Renal cortex interstitium (tissue), 11 donors: Measurements from ENCODE around the gene APLP2. TPM values are rescaled to one million over a fixed set of nuclear protein-coding genes. Genes with fewer than 3 reads are reported as not detected.

Experiments
- DNase-seq, 11 donors: peaks; one replicate each; pipeline ENCODE4 v3.0.0-alpha.2; 2013; ENCODE audit warnings: low read depth in 9 of 11, low spot score in 4 of 11; ENCODE audit errors: extremely low read depth in 1 of 11
- polyA plus RNA-seq, 3 donors: library from polyadenylated mRNA; unstranded; fragments of 120-200 nt; gene quantifications; one replicate each; pipeline ENCODE4 v1.2.1, GENCODE V29; 2013; ENCODE audit not compliant: insufficient read length in 3 of 3

Gene APLP2
- polyA plus RNA-seq, 3 donors: 443 to 484 (median 448) TPM

DNA sequence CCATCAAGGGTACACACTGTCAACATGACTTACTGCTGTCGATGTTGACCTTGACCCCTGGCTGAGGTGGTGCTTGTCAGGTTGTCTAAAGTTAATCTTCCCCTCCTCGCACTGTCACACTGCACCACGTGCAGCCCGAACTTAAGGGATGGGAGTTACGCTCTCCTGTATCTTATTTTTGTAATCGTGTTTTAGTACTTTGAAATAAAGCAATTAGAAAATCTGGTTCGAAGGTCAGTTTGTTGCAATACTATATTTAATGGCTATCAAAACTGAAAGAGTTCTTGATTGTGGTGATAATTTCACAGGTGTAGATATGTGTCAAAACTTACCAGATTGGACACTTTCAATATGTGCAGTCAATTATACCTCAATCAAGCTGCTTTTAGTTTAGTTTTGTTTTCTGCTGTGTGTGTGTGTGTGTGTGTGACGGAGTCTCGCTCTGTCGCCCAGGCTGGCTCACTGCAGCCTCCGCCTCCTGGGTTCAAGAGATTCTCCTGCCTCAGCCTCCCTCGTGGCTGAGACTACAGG, 79.2 kb downstream of the APLP2 start:
- no peak for DNase-seq

DNA sequence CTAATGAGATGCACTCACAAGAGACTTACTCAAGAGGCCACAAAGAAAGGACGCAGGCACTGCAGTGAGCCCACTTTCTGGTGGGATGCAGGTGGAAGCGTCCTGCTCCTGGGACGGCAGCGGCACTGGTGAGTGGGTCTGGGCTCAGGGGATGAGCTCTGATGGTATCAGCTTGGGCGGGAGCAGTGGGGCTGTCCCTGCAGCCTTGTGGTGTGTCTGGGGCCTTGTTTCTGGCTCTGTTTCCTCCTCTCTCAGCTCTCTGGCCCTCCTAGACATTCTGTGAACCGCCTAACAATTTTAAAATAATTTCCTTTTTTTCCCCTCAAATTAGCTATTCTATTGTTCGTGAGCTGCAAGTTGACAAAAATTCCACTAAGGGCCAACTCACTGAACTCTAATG, 81.1 kb downstream of the APLP2 start:
- no peak for DNase-seq

DNA sequence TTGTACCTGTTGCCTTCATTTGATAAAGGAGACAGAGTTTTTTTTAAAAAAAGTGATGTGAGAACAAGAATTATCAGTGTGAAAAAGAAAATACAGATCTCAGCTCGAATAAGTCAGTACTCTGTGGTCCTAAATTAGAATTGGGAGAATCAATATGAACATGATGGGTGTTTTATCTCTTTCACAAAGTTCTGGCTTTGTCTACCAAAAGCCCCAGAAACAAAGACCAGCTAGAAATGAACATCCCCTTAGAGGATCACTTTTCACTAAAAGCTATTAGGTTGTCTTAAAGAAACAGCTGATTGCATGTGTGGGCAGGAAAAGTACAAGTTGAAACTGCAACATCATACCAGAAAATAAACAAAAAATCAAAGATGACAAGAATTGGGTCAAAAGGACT, 81.5 kb downstream of the APLP2 start:
- no peak for DNase-seq

DNA sequence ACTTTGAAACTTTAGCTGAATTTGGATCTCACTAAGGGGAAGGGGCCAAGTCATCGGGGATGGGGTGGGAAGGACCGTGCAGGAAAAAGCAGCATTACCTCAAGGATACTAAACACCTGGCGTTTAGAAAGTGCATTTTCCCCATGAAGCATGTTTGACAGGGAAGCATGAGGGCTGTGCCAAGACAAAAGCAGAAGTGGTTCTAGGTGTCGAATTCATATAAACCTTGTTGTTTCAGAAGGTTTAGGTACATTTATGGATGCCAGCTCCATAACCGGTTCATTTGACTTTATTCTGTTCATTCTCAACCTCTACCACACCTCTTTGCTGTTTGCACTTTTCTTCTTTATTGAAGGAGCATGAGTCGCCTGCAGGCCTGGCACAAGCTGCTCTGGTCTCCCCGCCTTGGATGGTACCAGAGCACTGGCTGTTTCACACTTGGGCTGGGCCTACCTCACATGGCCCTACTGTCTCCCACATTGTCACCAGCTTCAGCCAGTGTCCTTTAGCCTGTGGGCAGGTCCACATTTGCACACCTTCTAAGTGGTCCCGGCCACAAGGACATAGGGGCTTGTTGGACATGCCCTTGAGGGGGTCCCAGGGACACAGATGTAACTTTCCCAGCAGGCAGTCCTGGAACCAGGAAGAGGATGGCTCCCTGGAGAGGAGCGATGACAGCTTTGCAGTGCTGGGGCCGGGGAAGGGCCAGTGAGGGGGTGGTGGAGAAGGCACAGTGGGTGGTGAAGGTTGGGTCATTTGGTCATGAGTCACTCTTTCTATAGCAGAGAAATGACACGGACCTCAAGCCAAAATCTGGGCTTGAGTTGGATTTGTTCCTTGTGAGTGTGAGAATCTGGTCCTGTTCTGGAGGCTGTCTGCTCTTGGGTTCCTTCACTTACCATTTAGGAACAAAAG, 86.7 kb downstream of the APLP2 start:
- DNase-seq: no peak

DNA sequence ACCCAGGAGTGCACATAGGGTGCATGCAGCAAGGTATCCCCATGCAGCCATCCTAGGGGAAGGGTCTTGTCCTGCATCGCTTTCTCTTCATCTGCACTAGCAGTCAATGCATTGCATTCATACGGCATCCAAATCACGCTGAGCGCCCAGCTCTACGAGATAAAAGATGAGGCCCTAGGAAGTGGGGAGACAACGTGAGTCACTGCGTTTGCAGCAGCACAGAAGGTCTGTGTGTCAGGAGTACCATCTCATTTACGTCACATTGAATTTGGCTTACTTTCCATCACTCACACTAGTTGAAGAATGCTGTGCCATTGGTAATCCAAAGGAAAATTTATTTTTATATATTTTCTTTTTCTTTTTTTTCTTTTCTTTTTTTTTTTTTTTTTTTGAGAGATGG, 87.4 kb downstream of the APLP2 start:
- no peak for DNase-seq

DNA sequence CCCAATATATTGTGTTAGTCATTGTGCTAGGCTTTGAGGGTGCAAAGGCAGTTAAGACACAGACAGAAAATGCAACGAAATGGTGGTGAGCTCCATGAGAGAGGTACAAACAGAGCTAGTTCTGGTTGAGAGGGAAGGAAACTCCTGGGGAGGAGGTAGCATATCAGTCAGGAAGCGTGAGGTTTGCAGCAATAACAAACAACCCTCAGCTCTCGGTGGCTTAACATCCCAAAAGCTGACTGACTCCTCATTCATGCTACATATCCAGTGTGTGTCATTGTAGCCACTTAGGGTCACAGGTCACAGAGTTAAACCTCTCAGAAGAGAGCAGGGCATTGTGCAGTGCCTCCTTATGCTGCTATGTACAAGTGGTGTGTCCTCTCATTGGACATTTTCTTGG, 88.1 kb downstream of the APLP2 start:
- DNase-seq: no peak

DNA sequence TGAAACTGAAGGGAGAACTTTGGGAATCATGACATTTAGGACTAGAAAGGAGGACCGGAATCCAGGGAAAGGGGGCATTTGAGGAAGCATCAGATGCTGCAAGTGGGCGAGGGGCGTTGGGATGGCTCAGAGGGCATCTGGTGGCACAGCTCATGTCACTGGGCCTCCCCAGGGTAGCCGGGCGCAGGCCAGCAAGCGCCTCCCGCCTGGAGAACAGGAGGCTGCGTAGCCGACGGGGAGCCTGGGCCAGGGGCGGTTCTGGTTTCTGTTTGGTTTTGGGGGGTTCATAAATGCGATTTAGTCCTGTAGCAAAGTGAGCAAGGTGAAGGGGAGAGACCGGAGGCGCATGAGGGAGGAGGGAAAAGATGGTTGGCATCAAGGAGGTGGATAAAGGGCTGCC, 89.4 kb downstream of the APLP2 start:
- DNase-seq: no peak

DNA sequence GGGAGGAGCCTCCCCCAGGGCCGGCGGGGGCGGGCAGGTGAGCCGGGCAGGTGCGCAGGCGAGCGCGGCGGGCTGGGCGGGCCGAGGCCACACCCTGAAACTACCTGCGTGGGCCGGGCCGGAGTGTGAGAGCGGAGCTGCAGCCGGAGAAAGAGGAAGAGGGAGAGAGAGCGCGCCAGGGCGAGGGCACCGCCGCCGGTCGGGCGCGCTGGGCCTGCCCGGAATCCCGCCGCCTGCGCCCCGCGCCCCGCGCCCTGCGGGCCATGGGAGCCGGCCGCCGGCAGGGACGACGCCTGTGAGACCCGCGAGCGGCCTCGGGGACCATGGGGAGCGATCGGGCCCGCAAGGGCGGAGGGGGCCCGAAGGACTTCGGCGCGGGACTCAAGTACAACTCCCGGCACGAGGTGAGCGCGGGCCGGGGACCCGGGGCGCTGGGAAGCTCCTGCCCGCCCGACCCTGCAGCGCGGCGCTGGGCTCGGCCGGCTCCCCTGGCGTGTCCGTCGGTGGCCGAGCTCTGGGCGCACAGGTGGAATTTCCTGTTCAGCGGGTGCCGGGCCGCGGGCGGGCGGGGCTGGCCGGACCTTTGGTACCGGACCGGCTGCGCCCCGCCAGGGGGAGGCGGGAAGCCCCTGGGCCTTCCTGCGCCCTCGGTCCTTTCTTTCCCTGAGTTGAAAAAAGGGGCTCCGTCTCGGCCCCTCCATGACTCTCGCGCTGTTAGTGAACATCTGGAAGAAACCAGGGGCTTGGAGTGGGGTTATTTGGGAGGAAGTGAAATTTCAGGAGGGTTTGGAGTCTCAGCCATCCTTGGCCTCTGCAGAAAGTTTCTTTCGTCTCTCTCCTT, 90.2 kb downstream of the APLP2 start, which contains the start of gene ST14:
TSS of gene ST14 (plus strand) at position 126 of the 841 bp plus-strand sequence. CDS start at position 324, 198 bp downstream.
- no peak for DNase-seq

DNA sequence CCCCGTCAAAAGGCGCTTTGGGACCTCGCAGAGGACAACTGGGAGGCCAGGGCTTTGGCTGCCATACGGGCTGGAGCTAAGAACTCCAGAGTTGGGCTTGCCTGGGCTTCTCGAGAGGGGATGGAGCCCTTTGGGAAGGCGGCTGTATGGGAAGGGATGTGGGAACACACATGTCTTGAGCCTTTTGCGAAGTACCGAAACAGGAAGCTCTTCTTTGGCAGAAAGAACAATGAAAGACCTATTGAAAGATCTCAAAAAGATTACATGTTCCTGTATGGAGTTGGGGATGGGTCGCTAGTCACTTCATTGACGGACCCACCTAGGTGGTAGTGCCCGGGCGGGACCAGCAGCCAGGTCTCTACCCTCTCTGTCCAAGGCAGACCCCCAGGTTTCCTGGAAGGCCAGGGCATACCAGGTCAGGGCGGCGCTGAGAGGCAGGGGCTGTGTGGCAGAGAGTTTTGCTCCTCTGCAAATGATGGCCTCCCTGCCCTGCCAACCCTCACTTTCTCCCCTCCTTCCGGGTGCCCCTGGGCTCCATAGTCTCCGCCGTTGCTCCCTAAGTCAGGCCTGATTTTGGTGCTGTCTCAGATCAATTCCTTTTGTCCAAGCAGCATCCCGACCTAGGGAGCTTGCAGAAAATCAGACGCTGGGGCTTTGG, 90.9 kb downstream of the APLP2 start:
- DNase-seq: no peak

DNA sequence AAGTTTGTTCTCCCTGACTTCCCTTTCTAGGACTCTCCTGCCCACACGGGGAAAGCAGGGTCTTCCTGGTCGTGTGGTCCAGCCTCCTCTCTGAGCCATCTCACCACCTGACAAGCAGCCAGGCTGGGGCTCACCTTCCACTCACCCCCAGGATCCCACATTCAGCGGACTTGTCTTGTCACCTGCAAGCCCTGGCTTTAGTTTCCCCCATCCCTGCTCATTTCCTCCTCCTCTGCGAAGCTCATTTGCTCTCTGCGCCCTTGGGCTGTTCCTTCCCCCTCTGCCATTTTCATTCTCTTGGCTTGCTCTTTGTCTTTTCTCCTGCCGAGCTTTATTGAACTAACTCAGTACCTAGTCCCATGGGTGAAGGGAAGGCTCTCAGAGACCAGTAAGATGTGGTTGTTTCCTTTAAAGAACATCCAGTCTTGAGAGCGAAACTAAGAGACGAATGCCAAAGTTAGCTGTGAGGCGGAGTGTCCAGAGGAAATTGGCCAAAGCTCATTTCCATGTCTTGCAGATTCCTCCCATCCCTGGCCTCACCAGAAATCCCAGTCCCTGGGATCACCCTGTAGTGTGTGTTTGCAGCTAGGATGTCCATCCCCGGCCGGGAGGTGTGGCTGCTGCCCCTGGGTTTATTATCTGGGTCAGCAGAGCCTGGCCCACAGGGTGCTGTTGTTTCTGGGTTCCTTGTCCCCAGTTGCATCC, 91.9 kb downstream of the APLP2 start:
- no peak for DNase-seq

DNA sequence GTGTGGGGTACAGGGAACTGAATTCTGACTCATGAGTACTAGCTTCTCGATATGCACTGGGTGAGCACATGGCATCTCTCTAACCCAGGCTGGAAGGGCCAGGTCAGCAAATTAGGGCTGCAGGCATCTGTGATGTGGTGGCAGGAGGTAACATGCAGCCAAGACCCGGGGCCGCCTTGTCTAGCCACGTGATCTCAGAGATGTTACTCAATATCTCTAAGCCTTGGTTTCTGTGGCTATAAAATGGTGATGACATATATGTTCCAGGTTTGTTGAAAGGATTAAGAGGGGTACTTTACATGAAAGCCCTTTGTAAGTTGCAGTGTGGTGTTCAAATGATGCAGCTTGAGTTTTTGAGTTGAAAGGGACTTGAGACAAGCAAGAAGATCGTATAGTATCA, 93.0 kb downstream of the APLP2 start:
- DNase-seq: no peak

DNA sequence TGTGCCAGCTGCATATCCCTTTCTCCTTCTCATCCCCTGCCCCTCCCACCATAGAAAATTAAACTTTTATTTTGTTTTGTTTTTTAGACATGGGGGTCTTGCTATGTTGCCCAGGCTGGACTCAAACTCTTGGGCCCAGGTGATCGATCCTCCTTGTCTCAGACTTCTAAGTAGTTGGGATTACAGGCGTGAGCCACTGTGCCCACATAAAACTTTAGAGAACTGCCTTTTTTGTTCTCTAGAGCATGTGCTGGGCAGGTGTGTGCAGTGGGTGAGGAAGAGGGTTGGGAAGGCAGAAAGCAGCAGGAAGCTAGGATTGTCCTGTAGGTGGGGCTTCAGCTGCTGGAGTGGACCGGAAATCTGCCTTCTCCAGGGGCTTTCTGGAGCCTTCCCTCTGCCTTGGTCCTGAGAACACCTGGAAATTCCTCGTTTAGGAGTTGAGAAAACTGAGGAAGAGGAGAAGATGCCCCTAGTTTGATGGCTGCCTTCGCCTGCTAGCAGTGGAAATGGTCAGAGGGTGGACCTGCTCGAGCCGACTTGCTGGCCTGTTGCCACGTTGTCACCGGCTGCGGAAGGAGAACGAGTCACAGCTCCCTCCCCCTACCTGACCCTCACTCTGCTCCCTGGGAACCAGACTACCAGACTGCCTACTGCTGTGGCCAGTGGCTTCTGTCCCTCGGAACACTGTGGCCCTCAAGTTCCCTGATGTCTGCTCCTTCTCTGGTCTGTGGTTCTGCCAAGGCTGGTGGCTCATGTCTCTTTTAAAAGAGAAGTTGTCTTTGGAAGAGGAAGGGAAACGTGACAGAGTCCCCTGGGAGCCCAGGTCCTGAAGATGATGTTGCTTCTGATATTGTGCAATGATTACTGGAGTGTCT, 93.9 kb downstream of the APLP2 start:
- no peak for DNase-seq

DNA sequence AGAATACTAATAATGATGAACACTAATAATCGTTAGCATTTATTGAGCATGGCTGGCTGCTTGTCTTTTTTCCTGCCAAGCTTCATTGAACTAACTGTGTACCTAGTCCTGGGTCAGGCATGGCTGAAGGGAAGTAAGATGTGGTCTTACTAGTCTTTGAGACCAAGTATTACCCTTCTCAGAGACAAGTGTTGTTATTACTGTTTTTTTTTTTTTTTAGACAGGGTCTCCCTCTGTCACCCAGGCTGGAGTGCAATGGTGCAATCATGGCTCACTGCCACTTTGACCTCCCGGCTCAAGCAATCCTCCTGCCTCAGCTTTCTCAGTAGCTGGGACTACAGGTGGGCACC, 94.5 kb downstream of the APLP2 start:
- no peak for DNase-seq

DNA sequence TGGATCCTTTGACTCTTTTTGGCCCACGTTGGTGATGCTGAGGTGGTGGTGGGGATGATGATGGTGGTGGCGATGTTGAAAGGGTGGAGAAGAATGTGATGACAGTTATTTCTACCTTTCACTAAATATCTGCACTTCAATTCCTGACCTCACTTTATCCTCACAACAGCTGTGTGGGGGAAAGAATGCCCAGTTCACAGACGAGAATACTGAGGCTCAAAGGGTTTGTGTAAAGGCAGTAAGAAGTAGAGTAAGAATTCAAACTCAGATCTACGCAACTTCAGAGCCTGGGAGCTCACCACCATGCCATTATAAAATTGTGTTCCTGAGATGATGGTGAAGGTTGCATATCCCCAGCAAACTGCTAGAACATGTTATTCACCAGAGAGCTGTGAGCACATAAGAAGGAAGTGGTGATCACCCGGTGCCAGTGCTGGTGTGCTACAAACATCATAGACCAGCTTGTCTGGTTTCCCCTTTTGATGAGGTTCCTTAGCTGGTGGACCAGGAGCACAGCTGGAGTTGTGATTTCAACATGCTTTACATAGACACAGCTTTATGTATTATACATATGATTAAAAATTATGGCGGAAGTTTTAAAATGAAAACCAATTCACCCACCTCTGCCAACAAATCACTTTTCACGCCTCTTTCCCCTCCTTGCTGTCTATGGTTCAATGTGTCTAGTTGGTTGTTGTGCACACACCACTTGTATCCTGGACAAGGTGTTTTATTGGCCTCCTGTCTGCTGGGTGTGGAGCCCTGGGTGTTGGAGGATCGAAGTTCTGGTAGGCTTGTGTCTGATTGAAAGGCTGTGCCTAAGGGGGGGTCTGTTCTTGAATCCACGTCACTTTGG, 96.1 kb downstream of the APLP2 start:
- no peak for DNase-seq

DNA sequence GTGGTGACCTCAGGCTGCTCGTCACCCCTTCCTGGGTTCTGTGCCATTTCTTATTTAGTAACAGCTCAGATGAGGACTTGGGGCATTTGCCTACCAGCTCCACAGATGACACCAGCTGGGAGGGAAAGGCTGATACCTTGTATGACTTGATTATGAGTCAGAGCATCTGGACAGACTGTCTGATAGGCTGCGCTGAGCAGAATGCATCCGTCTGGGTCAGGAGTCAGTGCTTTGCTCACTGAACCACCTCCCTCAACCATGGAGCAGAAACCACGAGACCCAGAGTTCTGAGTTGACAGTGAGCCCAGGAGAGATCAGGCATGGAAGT, 96.7 kb downstream of the APLP2 start:
- no peak for DNase-seq

DNA sequence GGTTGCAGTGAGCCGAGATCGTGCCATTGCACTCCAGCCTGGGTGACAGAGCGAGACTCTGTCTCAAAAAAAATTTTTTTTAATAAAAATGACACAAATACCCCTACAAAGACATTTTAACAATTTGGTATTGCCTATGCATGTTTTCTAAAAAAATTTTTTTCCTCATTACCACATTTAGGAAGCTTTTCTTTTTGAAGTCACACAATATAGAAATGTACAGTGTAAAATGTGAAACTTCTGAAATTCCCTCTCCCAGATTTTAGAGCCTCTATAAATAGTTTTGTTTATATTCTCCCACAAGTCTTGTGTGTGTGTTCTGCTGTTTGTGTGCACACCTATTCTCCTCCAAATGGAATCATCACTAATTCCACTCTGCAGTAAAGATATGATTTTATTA, 97.5 kb downstream of the APLP2 start:
- no peak for DNase-seq

DNA sequence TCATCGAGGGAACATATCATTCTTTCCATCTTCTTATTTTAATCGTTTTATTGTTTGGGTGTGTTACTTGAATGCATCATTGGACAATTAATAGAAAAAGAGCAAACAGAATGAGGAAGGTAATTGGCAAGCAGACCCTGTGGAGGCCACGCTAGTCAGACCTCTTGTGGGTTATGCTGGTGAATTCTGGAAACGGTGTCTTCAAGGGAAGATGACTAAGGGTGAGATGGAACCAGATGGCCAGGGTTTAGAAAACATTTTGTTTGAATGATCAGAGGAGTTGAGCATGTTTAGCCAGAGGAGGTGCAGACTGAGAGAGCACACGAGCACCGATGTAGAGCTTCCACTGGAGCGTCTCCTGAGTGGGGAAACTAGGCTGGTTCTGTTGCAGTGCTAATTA, 98.4 kb downstream of the APLP2 start:
- DNase-seq: no peak
